HEK293T (cell line): ENCODE results near the gene LRRC30.

Experiments
- ARNT ChIP-seq: fragments of 450-650 bp; IDR thresholded peaks from 2 replicates; pipeline ENCODE4 v1.6.1; 2017; ENCODE audit warnings: mild to moderate bottlenecking
- BHLHE40 ChIP-seq: fragments of 450-650 bp; IDR thresholded peaks from 2 replicates; pipeline ENCODE4 v1.6.1; 2016; ENCODE audit warnings: mild to moderate bottlenecking, moderate library complexity, borderline replicate concordance
- ELF4 ChIP-seq: fragments of 450-650 bp; IDR thresholded peaks from 2 replicates; pipeline ENCODE4 v1.6.1; 2017; ENCODE audit warnings: antibody characterized with exemption
- FOXA1 ChIP-seq: fragments of 450-650 bp; IDR thresholded peaks from 2 replicates; pipeline ENCODE4 v1.6.1; 2016; ENCODE audit warnings: mild to moderate bottlenecking
- FOXK2 ChIP-seq: fragments of 450-650 bp; IDR thresholded peaks from 2 replicates; pipeline ENCODE4 v1.6.1; 2016; ENCODE audit warnings: mild to moderate bottlenecking
- FOXM1 ChIP-seq: fragments of 450-650 bp; IDR thresholded peaks from 2 replicates; pipeline ENCODE4 v1.6.1; 2017; ENCODE audit warnings: mild to moderate bottlenecking, borderline replicate concordance
- HDGF ChIP-seq: fragments of 450-650 bp; IDR thresholded peaks from 2 replicates; pipeline ENCODE4 v1.6.1; 2017; ENCODE audit warnings: antibody characterized with exemption, borderline replicate concordance
- L3MBTL2 ChIP-seq: fragments of 450-650 bp; conservative IDR thresholded peaks from 2 replicates; pipeline ENCODE4 v1.6.1; 2016; ENCODE audit warnings: mild to moderate bottlenecking
- LEF1 ChIP-seq: fragments of 450-650 bp; IDR thresholded peaks from 2 replicates; pipeline ENCODE4 v1.6.1; 2017; ENCODE audit warnings: mild to moderate bottlenecking, borderline replicate concordance
- NFRKB ChIP-seq: fragments of 450-650 bp; IDR thresholded peaks from 2 replicates; pipeline ENCODE4 v1.6.1; 2016; ENCODE audit warnings: mild to moderate bottlenecking, moderate library complexity
- PKNOX1 ChIP-seq: fragments of 450-650 bp; IDR thresholded peaks from 2 replicates; pipeline ENCODE4 v1.6.1; 2016
- SP1 ChIP-seq: fragments of 450-650 bp; IDR thresholded peaks from 2 replicates; pipeline ENCODE4 v1.6.1; 2017
- SUZ12 ChIP-seq: fragments of 450-650 bp; IDR thresholded peaks from 2 replicates; pipeline ENCODE4 v1.6.1; 2016; ENCODE audit warnings: mild to moderate bottlenecking
- TARDBP ChIP-seq: fragments of 450-650 bp; IDR thresholded peaks from 2 replicates; pipeline ENCODE4 v1.6.1; 2016

- TF ChIP-seq BHLHE40 (no peak), FOXM1 (no peak), FOXK2 (no peak), ARNT (no peak), SP1 (no peak), SUZ12 (no peak), LEF1 (no peak), PKNOX1 (no peak), FOXA1 (no peak), TARDBP (no peak), ELF4 (no peak), NFRKB (no peak), HDGF (no peak), L3MBTL2 (no peak)
Measured at GRCh38 chr18:7230626-7231349, at the start of gene LRRC30.
